WTC11 (cell line): ENCODE measurements around the gene ZFYVE26. TPM values are rescaled to one million over a fixed set of nuclear protein-coding genes. Genes with fewer than 3 reads are reported as not detected.

Source experiments
- ATAC-seq: fragments of 200-7000 bp; cut with Tn5 transposase; 2 replicates; pipeline ENCODE4 v1.10.0; 2021; ENCODE audit warnings: mild to moderate bottlenecking, moderate library complexity
- CTCF ChIA-PET: fragments of 300-600 bp; sonication (Branson Sonifier 250); formaldehyde crosslinking; loops from one replicate; lab custom pipeline; 2021; ENCODE audit warnings: antibody characterized with exemption; lab: Charles Lee
- POLR2A ChIA-PET: fragments of 350-600 bp; sonication (Branson Sonifier 250); formaldehyde crosslinking; loops from one replicate; lab custom pipeline; 2021; ENCODE audit warnings: antibody characterized with exemption; lab: Charles Lee
- DNase-seq: peaks from one replicate; pipeline ENCODE4 v3.0.0; 2021; ENCODE audit warnings: low spot score
- H3K27ac Mint-ChIP-seq: 2 replicates; pipeline ENCODE4 v1.8.0; 2021; ENCODE audit warnings: mixed read lengths
- H3K27me3 Mint-ChIP-seq: 2 replicates; pipeline ENCODE4 v1.8.0; 2021; ENCODE audit warnings: low read depth, mild to moderate bottlenecking, moderate library complexity, mixed read lengths
- H3K36me3 Mint-ChIP-seq: 2 replicates; pipeline ENCODE4 v1.8.0; 2021; ENCODE audit warnings: mixed read lengths
- H3K4me1 Mint-ChIP-seq: 2 replicates; pipeline ENCODE4 v1.8.0; 2022; ENCODE audit warnings: mixed read lengths
- H3K4me3 Mint-ChIP-seq: 2 replicates; pipeline ENCODE4 v1.8.0; 2021; ENCODE audit warnings: mild to moderate bottlenecking, moderate library complexity, mixed read lengths
- H3K9me3 Mint-ChIP-seq: 2 replicates; pipeline ENCODE4 v1.8.0; 2021; ENCODE audit warnings: mixed read lengths
- AR ChIP-seq: fragments of 250-450 bp; sonication (Bioruptor Pico); IDR thresholded peaks from 2 replicates; pipeline ENCODE4 v1.9.0; 2021; ENCODE audit warnings: mild to moderate bottlenecking
- ARID4B ChIP-seq: sonication (generic); formaldehyde crosslinking; IDR thresholded peaks from 2 replicates; pipeline ENCODE4 v1.8.0; 2023; ENCODE audit warnings: missing genetic modification reagents, mild to moderate bottlenecking, borderline replicate concordance
- CREM ChIP-seq: sonication (generic); formaldehyde crosslinking; IDR thresholded peaks from 2 replicates; pipeline ENCODE4 v1.8.1; 2022; ENCODE audit warnings: mild to moderate bottlenecking, missing genetic modification reagents, moderate library complexity
- ERG ChIP-seq: fragments of 250-450 bp; sonication (Bioruptor Pico); IDR thresholded peaks from 2 replicates; pipeline ENCODE4 v1.8.0; 2021; ENCODE audit warnings: mild to moderate bottlenecking
- NFATC4 ChIP-seq: fragments of 250-450 bp; sonication (Bioruptor Pico); IDR thresholded peaks from 2 replicates; pipeline ENCODE4 v1.9.0; 2021; ENCODE audit warnings: mild to moderate bottlenecking
- NR1H2 ChIP-seq: sonication (generic); formaldehyde crosslinking; IDR thresholded peaks from 2 replicates; pipeline ENCODE4 v1.9.0; 2021; ENCODE audit warnings: mild to moderate bottlenecking, moderate library complexity, missing genetic modification reagents
- SMAD4 ChIP-seq: sonication (generic); formaldehyde crosslinking; IDR thresholded peaks from 2 replicates; pipeline ENCODE4 v1.8.0; 2022; ENCODE audit warnings: mild to moderate bottlenecking, missing genetic modification reagents
- SOX15 ChIP-seq: fragments of 250-450 bp; sonication (Bioruptor Pico); IDR thresholded peaks from 2 replicates; pipeline ENCODE4 v1.9.0; 2021; ENCODE audit warnings: mild to moderate bottlenecking
- TEAD4 ChIP-seq: sonication (generic); formaldehyde crosslinking; IDR thresholded peaks from 2 replicates; pipeline ENCODE4 v1.8.0; 2022; ENCODE audit warnings: mild to moderate bottlenecking, missing genetic modification reagents
- ZNF219 ChIP-seq: sonication (generic); formaldehyde crosslinking; IDR thresholded peaks from 2 replicates; pipeline ENCODE4 v1.8.0; 2023; ENCODE audit warnings: missing genetic modification reagents, mild to moderate bottlenecking, borderline replicate concordance
- ZNF671 ChIP-seq: fragments of 250-450 bp; sonication (Bioruptor Pico); IDR thresholded peaks from 2 replicates; pipeline ENCODE4 v1.8.0; 2021; ENCODE audit warnings: mild to moderate bottlenecking
- total RNA-seq: library from RNA; stranded (reverse); gene quantifications from 3 replicates; pipeline ENCODE4 v1.2.3, GENCODE V29; 2021
- TF ChIP-seq, protein P1 (sequence below): sonication (generic); formaldehyde crosslinking; conservative IDR thresholded peaks from 2 replicates; pipeline ENCODE4 v1.8.1; 2023; ENCODE audit warnings: mild to moderate bottlenecking, low read depth, missing genetic modification reagents, moderate library complexity
- TF ChIP-seq, protein P2 (sequence below): sonication (generic); formaldehyde crosslinking; IDR thresholded peaks from 2 replicates; pipeline ENCODE4 v1.8.1; 2023; ENCODE audit warnings: mild to moderate bottlenecking, missing genetic modification reagents, moderate library complexity
- TF ChIP-seq, protein P3 (sequence below): sonication (generic); formaldehyde crosslinking; IDR thresholded peaks from 2 replicates; pipeline ENCODE4 v1.8.0; 2022; ENCODE audit warnings: mild to moderate bottlenecking, missing genetic modification reagents
- TF ChIP-seq, protein P4 (sequence below): fragments of 250-450 bp; sonication (Bioruptor Pico); IDR thresholded peaks from 2 replicates; pipeline ENCODE4 v2.1.2; 2022; ENCODE audit warnings: mild to moderate bottlenecking, moderate library complexity

Gene ZFYVE26
- total RNA-seq, 1 experiment from 2014 or later = 25.8 TPM

DNA sequence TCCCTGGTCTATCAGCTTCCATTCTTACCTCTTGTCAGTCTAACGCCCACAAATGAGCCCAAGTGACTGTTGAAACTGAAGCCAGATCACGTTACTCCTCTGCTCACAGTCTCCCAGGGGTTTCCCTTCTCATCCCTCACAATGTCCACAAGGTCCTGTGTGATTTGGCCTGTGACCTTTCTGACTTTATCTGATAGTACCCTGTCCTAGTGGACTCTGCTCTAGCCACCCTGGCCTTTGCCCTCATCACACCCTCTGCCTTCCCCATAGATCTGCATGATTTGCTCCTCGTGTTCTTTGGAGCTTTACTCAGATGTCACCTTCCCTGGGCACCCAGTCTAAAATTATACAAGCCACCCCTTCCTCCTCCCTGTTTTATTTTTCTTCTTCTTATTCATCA is 59.2 kb downstream of the ZFYVE26 start (continued):
- TF ChIP-seq, protein P1, sequence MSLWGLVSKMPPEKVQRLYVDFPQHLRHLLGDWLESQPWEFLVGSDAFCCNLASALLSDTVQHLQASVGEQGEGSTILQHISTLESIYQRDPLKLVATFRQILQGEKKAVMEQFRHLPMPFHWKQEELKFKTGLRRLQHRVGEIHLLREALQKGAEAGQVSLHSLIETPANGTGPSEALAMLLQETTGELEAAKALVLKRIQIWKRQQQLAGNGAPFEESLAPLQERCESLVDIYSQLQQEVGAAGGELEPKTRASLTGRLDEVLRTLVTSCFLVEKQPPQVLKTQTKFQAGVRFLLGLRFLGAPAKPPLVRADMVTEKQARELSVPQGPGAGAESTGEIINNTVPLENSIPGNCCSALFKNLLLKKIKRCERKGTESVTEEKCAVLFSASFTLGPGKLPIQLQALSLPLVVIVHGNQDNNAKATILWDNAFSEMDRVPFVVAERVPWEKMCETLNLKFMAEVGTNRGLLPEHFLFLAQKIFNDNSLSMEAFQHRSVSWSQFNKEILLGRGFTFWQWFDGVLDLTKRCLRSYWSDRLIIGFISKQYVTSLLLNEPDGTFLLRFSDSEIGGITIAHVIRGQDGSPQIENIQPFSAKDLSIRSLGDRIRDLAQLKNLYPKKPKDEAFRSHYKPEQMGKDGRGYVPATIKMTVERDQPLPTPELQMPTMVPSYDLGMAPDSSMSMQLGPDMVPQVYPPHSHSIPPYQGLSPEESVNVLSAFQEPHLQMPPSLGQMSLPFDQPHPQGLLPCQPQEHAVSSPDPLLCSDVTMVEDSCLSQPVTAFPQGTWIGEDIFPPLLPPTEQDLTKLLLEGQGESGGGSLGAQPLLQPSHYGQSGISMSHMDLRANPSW (CRISPR knock-in tag) = no peak
- TF ChIP-seq SMAD4 (CRISPR knock-in tag) (no peak), ERG (no peak), NR1H2 (CRISPR knock-in tag) (no peak), ZNF219 (CRISPR knock-in tag) (no peak)
- TF ChIP-seq, protein P2, sequence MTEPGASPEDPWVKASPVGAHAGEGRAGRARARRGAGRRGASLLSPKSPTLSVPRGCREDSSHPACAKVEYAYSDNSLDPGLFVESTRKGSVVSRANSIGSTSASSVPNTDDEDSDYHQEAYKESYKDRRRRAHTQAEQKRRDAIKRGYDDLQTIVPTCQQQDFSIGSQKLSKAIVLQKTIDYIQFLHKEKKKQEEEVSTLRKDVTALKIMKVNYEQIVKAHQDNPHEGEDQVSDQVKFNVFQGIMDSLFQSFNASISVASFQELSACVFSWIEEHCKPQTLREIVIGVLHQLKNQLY (CRISPR knock-in tag) = no peak

DNA sequence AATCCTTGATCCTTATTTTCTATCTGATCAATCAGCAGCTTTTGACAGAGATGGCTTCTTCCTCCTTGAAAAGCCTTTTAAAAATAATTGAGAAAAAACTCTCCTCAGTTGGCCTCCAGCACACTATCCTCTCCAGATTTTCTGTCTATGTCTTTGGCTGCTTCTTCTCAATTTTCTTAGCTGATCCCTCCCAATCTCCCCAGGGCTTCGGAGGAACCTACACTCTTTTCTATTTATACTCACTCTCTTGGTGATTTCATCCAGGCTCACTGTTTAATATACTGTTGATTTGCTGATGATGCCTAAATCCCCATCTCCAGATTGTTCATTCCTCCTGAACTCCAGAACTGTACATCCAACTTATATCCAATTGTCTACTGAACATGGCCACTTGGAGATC is 59.9 kb downstream of the ZFYVE26 start:
- POLR2A ChIA-PET = no interaction called here
- no peaks in the 10 kb centered on the region for H3K27me3 Mint-ChIP-seq
- CTCF ChIA-PET = no interaction called here
- DNase-seq (no peak), ATAC-seq (no peak)
- no peaks in the 10 kb centered on the region for H3K4me1 Mint-ChIP-seq
- peaks cover 38% of the 10 kb centered on the region for H3K36me3 Mint-ChIP-seq
- H3K27ac Mint-ChIP-seq = no peak overlapping the region
- no peak overlapping the region for H3K4me3 Mint-ChIP-seq
- no peaks in the 10 kb centered on the region for H3K9me3 Mint-ChIP-seq
- TF ChIP-seq, protein P3, sequence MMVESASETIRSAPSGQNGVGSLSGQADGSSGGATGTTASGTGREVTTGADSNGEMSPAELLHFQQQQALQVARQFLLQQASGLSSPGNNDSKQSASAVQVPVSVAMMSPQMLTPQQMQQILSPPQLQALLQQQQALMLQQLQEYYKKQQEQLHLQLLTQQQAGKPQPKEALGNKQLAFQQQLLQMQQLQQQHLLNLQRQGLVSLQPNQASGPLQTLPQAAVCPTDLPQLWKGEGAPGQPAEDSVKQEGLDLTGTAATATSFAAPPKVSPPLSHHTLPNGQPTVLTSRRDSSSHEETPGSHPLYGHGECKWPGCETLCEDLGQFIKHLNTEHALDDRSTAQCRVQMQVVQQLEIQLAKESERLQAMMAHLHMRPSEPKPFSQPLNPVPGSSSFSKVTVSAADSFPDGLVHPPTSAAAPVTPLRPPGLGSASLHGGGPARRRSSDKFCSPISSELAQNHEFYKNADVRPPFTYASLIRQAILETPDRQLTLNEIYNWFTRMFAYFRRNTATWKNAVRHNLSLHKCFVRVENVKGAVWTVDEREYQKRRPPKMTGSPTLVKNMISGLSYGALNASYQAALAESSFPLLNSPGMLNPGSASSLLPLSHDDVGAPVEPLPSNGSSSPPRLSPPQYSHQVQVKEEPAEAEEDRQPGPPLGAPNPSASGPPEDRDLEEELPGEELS (CRISPR knock-in tag) = no peak
- TF ChIP-seq SOX15 (CRISPR knock-in tag) (no peak), CREM (CRISPR knock-in tag) (no peak), ARID4B (no peak), TEAD4 (CRISPR knock-in tag) (no peak), ZNF671 (CRISPR knock-in tag) (no peak), NFATC4 (CRISPR knock-in tag) (no peak), ERG (no peak), AR (no peak)
- TF ChIP-seq, protein P4, sequence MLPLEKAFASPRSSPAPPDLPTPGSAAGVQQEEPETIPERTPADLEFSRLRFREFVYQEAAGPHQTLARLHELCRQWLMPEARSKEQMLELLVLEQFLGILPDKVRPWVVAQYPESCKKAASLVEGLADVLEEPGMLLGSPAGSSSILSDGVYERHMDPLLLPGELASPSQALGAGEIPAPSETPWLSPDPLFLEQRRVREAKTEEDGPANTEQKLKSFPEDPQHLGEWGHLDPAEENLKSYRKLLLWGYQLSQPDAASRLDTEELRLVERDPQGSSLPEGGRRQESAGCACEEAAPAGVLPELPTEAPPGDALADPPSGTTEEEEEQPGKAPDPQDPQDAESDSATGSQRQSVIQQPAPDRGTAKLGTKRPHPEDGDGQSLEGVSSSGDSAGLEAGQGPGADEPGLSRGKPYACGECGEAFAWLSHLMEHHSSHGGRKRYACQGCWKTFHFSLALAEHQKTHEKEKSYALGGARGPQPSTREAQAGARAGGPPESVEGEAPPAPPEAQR (CRISPR knock-in tag) = no peak
